ENCODE results near the gene SPDYE5.

SPDYE5 gene

GRCh38 chr7:75537731-75538130 is 45.6 kb downstream of the SPDYE5 start:
- DNase-seq (ENCODE audit: low read depth) = no peak

GRCh38 chr7:75546237-75547015 is 54.3 kb downstream of the SPDYE5 start:
- no peak for DNase-seq (ENCODE audit: low read depth)

Measured in fibroblast of the conjunctiva (primary cell).